GM10266 (cell line): Measurements from ENCODE around the gene KCTD14.
"Not testable (repeated sequence)": the region's sequence is repeated elsewhere in the genome, so short reads cannot be mapped to it uniquely, and the experiment has no call there.

Source experiments
- DNase-seq: peaks from one replicate; pipeline ENCODE4 v3.0.0; 2012; ENCODE audit errors: extremely low spot score
- TF ChIP-seq, protein P1 (sequence below): IDR thresholded peaks from 2 replicates; pipeline ENCODE4 v1.5.1; 2012; ENCODE audit warnings: mild to moderate bottlenecking, low read depth; ENCODE audit not compliant: control insufficient read depth, insufficient read depth; ENCODE audit errors: missing control alignments

KCTD14 gene

DNA sequence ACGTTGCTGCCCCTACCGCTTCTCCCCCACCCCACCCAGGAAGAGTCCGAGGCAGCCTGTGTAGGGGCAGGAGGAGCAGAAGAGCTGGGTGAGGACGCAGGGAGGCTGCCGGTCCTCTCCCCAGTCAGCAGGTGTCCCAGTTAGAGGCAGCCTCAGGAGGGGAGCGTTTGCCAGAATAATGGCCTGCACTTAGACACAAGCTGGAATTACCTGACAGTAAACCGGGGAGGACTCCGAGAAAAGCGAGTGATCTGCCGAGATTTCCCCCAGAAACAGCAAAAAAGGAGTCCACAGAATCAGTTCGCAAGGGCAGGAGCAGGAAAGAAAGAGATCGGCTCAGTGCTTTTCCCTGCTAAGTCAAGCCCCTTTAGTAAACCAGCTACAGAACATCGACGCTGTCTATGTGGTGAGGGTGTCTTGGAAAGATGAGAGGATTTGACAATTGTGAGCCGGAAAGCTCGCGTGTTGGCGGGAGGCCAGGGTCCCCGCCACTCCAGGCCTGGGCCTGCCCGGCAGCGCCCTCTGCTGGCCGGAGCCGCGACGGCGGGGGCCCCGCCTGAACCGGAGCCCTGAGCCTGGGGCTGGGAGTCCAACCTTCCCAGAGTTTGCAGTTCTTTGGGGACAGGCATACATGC lies 22.9 kb upstream of the KCTD14 start:
- TF ChIP-seq, protein P1, sequence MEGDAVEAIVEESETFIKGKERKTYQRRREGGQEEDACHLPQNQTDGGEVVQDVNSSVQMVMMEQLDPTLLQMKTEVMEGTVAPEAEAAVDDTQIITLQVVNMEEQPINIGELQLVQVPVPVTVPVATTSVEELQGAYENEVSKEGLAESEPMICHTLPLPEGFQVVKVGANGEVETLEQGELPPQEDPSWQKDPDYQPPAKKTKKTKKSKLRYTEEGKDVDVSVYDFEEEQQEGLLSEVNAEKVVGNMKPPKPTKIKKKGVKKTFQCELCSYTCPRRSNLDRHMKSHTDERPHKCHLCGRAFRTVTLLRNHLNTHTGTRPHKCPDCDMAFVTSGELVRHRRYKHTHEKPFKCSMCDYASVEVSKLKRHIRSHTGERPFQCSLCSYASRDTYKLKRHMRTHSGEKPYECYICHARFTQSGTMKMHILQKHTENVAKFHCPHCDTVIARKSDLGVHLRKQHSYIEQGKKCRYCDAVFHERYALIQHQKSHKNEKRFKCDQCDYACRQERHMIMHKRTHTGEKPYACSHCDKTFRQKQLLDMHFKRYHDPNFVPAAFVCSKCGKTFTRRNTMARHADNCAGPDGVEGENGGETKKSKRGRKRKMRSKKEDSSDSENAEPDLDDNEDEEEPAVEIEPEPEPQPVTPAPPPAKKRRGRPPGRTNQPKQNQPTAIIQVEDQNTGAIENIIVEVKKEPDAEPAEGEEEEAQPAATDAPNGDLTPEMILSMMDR: peak; percentile 99

DNA sequence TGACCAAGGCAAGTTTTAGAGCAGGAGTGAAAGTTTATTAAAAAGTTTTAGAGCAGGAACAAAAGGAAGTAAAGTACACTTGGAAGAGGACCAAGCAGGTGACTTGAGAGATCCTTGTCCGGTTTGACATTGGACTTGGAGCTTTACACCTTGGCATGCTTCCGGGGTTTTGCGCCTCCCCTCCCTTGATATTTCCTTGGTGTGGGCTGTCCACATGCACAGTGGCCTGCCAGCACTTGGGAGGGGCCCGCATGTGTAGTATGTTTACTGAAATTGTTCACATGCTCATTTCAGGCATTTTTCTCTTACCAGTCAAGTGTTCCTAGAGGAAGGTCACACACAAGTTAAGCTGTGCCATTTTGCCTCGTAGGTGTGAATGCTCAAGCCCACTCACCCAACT lies 21.6 kb upstream of the KCTD14 start:
- DNase-seq: no peak
- TF ChIP-seq, protein P1: no peak

More for the DNA sequence above, 22.9 kb upstream of the KCTD14 start:
- DNase-seq: peak; percentile 85

DNA sequence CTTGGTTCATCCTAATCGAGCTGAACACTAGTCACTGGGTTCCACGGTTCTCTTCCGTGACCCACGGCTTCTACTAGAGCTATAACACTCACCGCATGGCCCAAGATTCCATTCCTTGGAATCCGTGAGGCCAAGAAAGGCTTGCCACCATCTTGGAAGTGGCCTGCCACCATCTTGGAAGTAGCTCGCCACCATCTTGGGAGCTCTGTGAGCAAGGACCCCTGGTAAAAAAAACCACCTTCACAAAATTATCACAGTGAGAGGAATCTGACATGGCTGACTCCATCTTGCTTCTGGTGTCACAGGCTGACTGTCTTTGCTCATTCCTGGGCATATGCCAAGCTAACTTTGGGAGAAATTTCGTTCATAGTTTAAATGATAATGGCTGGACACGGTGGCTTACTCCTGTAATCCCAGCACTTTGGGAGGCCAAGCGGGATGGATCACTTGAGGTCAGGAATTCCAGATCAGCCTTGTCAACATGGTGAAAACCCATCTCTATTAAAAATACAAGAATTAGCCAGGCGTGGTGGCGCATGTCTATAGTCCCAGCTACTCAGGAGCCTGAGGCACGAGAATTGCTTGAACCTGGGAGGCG lies 18.9 kb upstream of the KCTD14 start:
- no peak for DNase-seq
- TF ChIP-seq, protein P1: no peak

DNA sequence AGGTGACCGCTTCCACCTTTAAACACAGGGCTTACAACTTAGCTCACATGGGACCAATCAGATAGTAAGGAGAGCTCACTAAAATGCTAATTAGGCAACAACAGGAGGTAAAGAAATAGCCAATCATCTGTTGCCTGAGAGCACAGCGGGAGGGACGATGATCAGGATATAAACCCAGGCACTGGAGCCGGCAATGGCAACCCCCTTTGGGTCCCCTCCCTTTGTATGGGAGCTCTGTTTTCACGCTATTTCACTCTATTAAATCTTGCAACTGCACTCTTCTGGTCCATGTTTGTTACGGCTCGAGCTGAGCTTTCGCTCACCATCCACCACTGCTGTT lies 18.3 kb upstream of the KCTD14 start:
- not testable (repeated sequence) for DNase-seq

GRCh38 chr11:78040691-78041379 lies 17.8 kb upstream of the KCTD14 start:
- TF ChIP-seq, protein P1: no peak
- no peak for DNase-seq

DNA sequence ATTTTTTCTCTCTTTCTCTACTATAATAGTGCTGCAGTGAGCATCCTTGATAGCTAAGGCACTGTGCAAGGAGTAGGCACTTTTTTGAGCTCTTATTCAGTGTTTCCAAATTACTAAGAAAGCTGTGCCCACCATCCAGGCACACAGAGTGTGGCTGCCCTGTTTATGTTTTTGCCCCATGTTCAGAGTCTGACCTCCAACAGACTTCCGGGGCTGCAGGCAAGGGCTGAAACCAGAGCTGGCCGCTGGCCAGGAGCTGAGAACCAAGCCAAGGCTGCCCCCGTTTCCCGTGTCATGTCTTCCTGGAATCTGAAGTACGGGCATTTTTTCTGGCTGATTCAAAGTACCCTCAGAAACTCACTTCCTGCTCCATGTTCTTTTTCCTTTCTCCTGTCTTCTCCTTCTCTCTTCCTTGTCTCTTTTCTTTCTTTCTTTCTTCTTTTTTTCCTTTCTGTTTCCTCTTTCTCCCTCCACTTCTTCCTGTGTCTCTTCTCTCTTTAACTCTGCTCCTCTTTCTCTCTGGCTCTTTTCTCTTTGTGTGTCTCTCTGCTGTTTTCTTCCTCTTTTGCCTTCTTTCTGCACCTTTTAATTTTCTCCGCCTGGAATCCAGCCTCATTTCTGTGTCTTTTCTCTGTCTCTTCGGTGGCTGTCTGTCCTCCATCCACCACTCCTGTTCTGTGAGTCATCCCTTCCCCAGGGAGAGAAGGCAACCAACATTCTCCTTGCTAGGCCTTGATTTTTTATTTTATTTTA lies 17.0 kb upstream of the KCTD14 start:
- DNase-seq: peak; percentile 66
- TF ChIP-seq, protein P1: no peak

- no peak for DNase-seq
- TF ChIP-seq, protein P1: no peak
Observed at GRCh38 chr11:78039391-78039918, 16.4 kb upstream of the KCTD14 start.
